Ishikawa (cell line): ENCODE measurements around the gene YPEL3.

Source experiments
- CEBPB ChIP-seq: IDR thresholded peaks from 2 replicates; pipeline ENCODE4 v1.6.1; 2012
- EGR1 ChIP-seq: IDR thresholded peaks from 2 replicates; pipeline ENCODE4 v1.6.1; 2012
- EP300 ChIP-seq: IDR thresholded peaks from 2 replicates; pipeline ENCODE4 v1.6.1; 2012; ENCODE audit warnings: borderline replicate concordance
- FOXM1 ChIP-seq: IDR thresholded peaks from 2 replicates; pipeline ENCODE4 v1.6.1; 2012; ENCODE audit warnings: low read depth, borderline replicate concordance
- NFIC ChIP-seq: IDR thresholded peaks from 2 replicates; pipeline ENCODE4 v1.6.1; 2012
- RAD21 ChIP-seq: IDR thresholded peaks from 2 replicates; pipeline ENCODE4 v1.6.1; 2012; ENCODE audit warnings: low read depth
- TAF1 ChIP-seq: IDR thresholded peaks from 2 replicates; pipeline ENCODE4 v1.6.1; 2012; ENCODE audit warnings: low read depth, mild to moderate bottlenecking
- TCF12 ChIP-seq: IDR thresholded peaks from 2 replicates; pipeline ENCODE4 v1.6.1; 2012; ENCODE audit warnings: low read depth
- YY1 ChIP-seq: IDR thresholded peaks from 2 replicates; pipeline ENCODE4 v1.6.1; 2012; ENCODE audit warnings: low read depth
- ZBTB7A ChIP-seq: IDR thresholded peaks from 2 replicates; pipeline ENCODE4 v1.6.1; 2012; ENCODE audit warnings: low read depth
- TF ChIP-seq, protein P1 (sequence below): IDR thresholded peaks from 2 replicates; pipeline ENCODE4 v1.6.1; 2012
- TF ChIP-seq, protein P2 (sequence below): IDR thresholded peaks from 2 replicates; pipeline ENCODE4 v1.6.1; 2012
- TF ChIP-seq, protein P3 (sequence below): IDR thresholded peaks from 2 replicates; pipeline ENCODE4 v1.6.1; 2012; ENCODE audit warnings: low read depth, mild to moderate bottlenecking

YPEL3 gene

DNA sequence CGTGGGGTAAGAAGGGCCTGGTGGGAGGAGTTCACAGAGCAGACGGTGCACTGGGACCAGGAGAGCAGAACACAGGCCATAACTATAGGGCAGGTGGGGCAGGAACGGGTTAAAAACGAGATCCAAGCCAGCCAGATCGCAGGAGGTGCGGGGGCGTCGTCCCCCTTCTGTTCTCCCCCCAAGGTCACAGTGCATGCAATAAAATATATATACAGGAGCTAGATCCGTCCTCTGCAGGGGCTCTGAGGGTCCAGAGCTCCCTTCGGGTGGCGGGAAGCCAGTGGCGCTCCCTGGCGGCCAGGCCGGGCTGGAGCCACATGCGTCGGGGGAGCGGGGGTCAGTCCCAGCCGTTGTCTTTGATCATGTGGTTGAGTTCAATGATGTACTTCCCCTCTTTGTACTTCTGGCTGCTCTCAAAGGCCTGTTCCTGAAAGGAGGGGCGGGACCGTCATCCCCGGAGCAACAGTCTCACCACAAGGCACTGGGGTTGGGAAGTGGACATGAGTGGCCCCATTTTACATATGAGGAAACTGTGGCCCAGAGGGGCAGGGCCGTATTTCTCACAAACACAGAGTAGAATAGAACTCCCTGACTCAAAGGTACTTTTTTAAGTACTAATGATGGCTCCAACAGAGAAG lies 3.5 kb downstream of the YPEL3 start:
- TF ChIP-seq RAD21, result peak; percentile 42; the same call in 1 of the 2 replicates
- TF ChIP-seq, protein P1, sequence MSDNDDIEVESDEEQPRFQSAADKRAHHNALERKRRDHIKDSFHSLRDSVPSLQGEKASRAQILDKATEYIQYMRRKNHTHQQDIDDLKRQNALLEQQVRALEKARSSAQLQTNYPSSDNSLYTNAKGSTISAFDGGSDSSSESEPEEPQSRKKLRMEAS, result peak; percentile 78; the same call in 1 of the 2 replicates
- TF ChIP-seq, protein P2, sequence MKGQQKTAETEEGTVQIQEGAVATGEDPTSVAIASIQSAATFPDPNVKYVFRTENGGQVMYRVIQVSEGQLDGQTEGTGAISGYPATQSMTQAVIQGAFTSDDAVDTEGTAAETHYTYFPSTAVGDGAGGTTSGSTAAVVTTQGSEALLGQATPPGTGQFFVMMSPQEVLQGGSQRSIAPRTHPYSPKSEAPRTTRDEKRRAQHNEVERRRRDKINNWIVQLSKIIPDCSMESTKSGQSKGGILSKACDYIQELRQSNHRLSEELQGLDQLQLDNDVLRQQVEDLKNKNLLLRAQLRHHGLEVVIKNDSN, result peak; percentile 66
- TF ChIP-seq NFIC, result no peak
- TF ChIP-seq YY1, result no peak
- peak; percentile 97 for TF ChIP-seq ZBTB7A
- TF ChIP-seq EGR1, result peak; percentile 57

DNA sequence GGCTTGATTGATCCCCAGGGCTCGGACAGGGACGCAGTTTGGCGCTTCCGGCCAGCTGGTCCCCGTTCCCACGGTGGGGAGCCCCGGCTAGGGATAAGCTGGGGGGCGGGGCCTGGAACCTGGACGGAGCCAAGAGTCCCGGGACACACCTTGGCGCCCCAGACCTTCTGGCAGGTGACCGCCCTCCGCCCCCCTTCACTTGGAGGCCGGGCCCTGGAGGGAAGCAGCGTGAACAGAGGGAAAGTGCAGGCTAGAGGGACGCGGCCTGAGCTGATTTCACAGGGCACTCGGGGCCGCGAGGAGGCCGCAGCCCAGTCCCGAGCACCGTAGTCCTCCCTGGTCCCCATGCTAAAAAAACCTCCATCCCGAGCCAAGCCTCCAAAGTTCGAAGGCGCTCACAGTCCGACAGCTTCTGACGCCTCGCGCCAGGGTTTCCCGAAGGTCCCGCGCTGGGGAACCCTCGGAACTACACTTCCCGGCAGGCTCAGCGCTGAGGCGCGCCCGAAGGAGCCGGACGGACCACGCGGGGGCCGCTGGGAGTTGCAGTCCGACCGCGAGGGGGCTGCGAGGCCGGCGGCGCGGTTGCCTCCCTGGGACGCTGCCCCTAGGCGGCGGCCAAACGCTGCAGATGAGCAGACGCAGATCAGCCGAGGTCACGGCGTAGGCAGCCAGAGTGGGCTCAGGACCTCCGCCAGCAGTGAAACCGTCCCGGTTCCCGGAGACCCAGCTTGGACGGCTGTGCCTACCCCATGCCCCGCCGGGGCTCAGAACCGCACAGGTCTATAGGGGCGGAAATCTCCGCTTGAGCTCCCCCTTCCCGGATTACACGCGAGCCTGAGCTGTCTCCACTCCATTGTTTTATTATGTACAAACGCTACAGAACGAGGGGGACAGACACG lies 4.3 kb downstream of the YPEL3 start, which contains the start of gene TBX6:
TSS of gene TBX6 (minus strand) at position 451 of the 899 bp plus-strand sequence. CDS start 731 bp downstream, outside the sequence.
- TF ChIP-seq FOXM1, result no peak
- peak; percentile 77 for TF ChIP-seq RAD21
- 0 out of 2 replicates have a peak, but pooled peaks have one; percentile 30 for TF ChIP-seq EP300
- TF ChIP-seq ZBTB7A, result peak; percentile 60; the same call in 1 of the 2 replicates
- peak; percentile 62; the same call in 1 of the 2 replicates for TF ChIP-seq TCF12
- peak; percentile 57; the same call in 1 of the 2 replicates for TF ChIP-seq TAF1
- TF ChIP-seq, protein P2, result peak; percentile 45
- TF ChIP-seq, protein P1, result peak; percentile 66; the same call in 1 of the 2 replicates
- no peak; the same call in 1 of the 2 replicates for TF ChIP-seq NFIC

DNA sequence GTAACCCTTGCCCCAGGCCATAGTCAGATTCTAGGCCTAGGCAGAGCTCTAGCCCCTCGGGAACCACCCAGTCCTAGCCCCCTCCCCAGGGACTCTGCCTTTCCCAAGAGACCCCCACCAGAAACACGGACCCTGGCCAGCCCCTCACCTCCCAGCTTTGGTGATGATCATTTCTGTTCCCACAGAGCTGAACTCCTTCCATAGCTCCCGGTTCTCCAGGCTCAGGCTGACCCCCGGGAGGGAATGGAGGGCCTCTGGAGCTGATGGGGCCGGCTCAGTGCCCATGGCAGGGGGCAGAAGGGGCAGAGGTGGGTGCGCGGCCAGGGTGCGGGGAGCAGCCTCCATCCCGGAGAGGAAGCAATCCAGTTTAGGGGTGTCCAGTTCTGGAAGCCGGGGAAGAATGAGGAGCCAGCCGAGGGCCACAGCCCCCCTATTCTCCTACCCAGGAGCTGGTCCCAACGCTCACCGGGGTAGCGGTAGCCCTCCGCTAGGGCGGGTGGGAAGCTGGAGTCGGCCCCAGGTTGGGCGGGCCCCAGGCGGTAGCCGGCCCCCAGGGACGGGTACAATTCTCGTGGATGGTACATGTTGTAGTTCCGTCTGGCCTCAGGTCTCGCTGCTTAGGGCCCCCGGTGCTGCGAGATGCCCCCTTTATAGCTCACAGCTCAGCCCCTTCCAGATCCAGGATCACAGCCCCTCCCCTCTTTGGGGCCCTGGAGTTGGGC lies 5.2 kb downstream of the YPEL3 start:
- TF ChIP-seq ZBTB7A, result no peak
- no peak for TF ChIP-seq YY1
- TF ChIP-seq TCF12, result no peak
- TF ChIP-seq, protein P1, result no peak
- TF ChIP-seq RAD21, result no peak
- no peak for TF ChIP-seq NFIC
- TF ChIP-seq EP300, result no peak
- no peak for TF ChIP-seq CEBPB
- TF ChIP-seq, protein P3, sequence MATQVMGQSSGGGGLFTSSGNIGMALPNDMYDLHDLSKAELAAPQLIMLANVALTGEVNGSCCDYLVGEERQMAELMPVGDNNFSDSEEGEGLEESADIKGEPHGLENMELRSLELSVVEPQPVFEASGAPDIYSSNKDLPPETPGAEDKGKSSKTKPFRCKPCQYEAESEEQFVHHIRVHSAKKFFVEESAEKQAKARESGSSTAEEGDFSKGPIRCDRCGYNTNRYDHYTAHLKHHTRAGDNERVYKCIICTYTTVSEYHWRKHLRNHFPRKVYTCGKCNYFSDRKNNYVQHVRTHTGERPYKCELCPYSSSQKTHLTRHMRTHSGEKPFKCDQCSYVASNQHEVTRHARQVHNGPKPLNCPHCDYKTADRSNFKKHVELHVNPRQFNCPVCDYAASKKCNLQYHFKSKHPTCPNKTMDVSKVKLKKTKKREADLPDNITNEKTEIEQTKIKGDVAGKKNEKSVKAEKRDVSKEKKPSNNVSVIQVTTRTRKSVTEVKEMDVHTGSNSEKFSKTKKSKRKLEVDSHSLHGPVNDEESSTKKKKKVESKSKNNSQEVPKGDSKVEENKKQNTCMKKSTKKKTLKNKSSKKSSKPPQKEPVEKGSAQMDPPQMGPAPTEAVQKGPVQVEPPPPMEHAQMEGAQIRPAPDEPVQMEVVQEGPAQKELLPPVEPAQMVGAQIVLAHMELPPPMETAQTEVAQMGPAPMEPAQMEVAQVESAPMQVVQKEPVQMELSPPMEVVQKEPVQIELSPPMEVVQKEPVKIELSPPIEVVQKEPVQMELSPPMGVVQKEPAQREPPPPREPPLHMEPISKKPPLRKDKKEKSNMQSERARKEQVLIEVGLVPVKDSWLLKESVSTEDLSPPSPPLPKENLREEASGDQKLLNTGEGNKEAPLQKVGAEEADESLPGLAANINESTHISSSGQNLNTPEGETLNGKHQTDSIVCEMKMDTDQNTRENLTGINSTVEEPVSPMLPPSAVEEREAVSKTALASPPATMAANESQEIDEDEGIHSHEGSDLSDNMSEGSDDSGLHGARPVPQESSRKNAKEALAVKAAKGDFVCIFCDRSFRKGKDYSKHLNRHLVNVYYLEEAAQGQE, result no peak

DNA sequence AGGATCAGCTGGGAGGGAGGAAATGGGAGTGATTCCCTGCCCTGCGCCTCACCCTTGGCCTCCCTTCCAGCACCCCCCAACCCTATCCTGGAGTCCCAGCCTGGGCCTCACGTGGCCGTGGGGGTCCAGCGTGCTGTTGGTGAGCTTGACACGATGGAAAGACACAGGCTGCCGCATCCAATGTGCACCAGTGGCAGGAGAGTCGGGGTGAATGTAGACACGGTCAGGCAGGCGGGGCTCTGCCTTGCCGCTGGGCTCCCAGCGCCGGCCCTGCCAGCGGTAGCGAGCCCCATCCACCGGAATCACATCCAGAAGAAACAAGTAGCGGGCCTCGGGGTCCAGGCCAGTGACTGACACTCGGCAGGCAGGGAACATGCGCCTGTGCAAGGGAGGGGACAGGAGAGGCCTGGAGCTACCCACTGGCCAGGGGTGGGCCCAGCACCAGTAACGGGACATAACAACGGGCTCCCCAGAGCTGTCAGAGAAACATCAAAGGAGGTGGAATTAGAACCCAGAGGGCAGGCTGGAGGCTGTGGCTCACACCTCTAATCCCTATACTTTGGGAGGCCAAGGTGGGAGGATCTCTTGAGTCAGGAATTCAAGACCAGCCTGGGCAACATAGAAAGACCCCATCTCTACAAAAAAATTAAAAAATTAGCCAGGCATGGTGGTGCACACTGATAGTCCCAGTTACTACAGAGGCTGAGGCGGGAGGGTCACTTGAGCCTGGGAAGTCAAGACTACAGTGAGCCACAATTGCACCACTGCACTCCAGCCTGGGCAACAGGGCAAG lies 7.0 kb downstream of the YPEL3 start:
- TF ChIP-seq RAD21, result no peak
- TF ChIP-seq EP300, result no peak
- TF ChIP-seq, protein P2, result no peak
- TF ChIP-seq CEBPB, result no peak

DNA sequence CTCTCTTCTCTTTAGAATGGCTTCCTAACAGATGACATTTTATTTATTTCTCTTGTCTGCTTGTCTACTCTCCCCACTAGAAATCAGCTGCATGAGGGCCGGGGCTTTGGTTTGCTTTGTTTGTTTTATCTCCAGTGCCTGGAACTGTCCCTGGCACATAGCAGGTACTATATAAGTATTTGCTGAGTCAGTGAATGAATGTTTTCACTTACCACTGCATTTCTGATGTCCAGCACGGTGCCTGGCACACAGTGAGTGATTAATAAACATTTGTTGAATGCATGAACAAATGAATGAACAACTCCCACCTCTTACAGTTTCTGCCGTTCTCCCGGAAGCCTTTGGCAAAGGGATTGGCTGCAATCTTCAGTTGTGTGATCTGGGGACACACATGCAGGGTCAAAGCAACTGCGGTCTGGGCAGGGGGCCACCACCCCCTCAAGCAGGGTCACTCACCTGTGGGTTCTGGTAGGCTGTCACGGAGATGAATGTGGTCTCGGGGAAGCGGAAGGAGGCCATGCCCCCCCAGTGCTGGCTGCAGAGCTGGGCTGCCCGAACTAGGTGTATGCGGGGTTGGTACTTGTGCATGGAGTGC lies 7.7 kb downstream of the YPEL3 start:
- no peak for TF ChIP-seq ZBTB7A
